SK-N-SH (cell line): ENCODE measurements around the gene PELI2. TPM values are rescaled to one million over a fixed set of nuclear protein-coding genes. Genes with fewer than 3 reads are reported as not detected.

ENCODE experiments used
- CTCF ChIA-PET: fragments of 300-600, 350-600 bp; formaldehyde crosslinking; extraction: SDS; loops from one replicate; lab custom pipeline; 2021; lab: Yijun Ruan, JAX
- POLR2A ChIA-PET: fragments of 350-600 bp; sonication (Branson Sonifier 250); formaldehyde crosslinking; extraction: SDS; loops from one replicate; lab custom pipeline; 2020; ENCODE audit warnings: antibody characterized with exemption, inconsistent platforms; lab: Yijun Ruan, JAX
- DNase-seq: peaks from one replicate; pipeline ENCODE4 v3.0.0; 2012
- H2AFZ ChIP-seq: fragments of 200-600 bp; sonication (generic); 2 replicates; pipeline ENCODE4 v1.8.1; 2016; ENCODE audit warnings: antibody characterized with exemption, mild to moderate bottlenecking, low read depth
- H3F3A ChIP-seq: fragments of 200-600 bp; sonication (generic); replicated peaks from 2 replicates; pipeline ENCODE3; 2016; ENCODE audit warnings: antibody characterized with exemption, mild to moderate bottlenecking; ENCODE audit not compliant: insufficient read depth
- H3K27ac ChIP-seq, 2 experiments: fragments of 200-500 bp in 1 of 2; fragments of 200-600 bp in 1 of 2; sonication (Bioruptor generic) in 1 of 2; sonication (generic), shearing (Covaris generic) in 1 of 2; 2 replicates each; pipeline versions ENCODE4 v1.5.1 to v1.6.1; 2014 to 2016; ENCODE audit warnings: low read depth in 2 of 2, inconsistent platforms in 1 of 2, low read length in 1 of 2, mild to moderate bottlenecking in 1 of 2, mixed read lengths in 1 of 2
- H3K27me3 ChIP-seq: fragments of 200-600 bp; sonication (generic), shearing (Covaris generic); 2 replicates; pipeline ENCODE4 v1.6.1; 2016; ENCODE audit warnings: mixed run types; ENCODE audit not compliant: insufficient read depth
- H3K36me3 ChIP-seq, 2 experiments: fragments of 200-500 bp in 1 of 2; fragments of 200-600 bp in 1 of 2; sonication (Bioruptor generic) in 1 of 2; sonication (generic) in 1 of 2; replicated peaks in 1 of 2; 2 replicates each; pipeline versions ENCODE3 to v1.5.1; 2014 to 2016; ENCODE audit warnings: low read length in 1 of 2, mild to moderate bottlenecking in 1 of 2; ENCODE audit not compliant: insufficient read depth in 2 of 2, control insufficient read depth in 1 of 2
- H3K4me1 ChIP-seq, 2 experiments: fragments of 200-500 bp in 1 of 2; fragments of 200-600 bp in 1 of 2; sonication (Bioruptor generic) in 1 of 2; sonication (generic), shearing (Covaris generic) in 1 of 2; 2 replicates each; pipeline versions ENCODE4 v1.5.1 to v1.6.1; 2014 to 2016; ENCODE audit warnings: low read depth in 1 of 2, low read length in 1 of 2, mixed run types in 1 of 2; ENCODE audit not compliant: insufficient read depth in 2 of 2, control insufficient read depth in 1 of 2
- H3K4me2 ChIP-seq: fragments of 200-600 bp; sonication (generic), shearing (Covaris generic); 2 replicates; pipeline ENCODE4 v1.6.1; 2017; ENCODE audit warnings: mixed run types
- H3K4me3 ChIP-seq, 2 experiments: fragments of 200-500 bp in 1 of 2; fragments of 200-600 bp in 1 of 2; sonication (Bioruptor generic) in 1 of 2; sonication (generic), shearing (Covaris generic) in 1 of 2; 2 replicates each; pipeline versions ENCODE4 v1.5.1 to v1.8.1; 2014 to 2016; ENCODE audit warnings: low read depth in 2 of 2, inconsistent platforms in 1 of 2, low read length in 1 of 2, mild to moderate bottlenecking in 1 of 2, mixed read lengths in 1 of 2, moderate library complexity in 1 of 2
- H3K79me2 ChIP-seq: fragments of 200-600 bp; sonication (generic); 2 replicates; pipeline ENCODE4 v1.8.1; 2017; ENCODE audit warnings: mild to moderate bottlenecking; ENCODE audit not compliant: insufficient read depth
- H3K9ac ChIP-seq: fragments of 200-600 bp; sonication (generic); 2 replicates; pipeline ENCODE4 v1.6.1; 2017; ENCODE audit warnings: mixed run types
- H3K9me2 ChIP-seq: fragments of 200-600 bp; sonication (generic); 2 replicates; pipeline ENCODE4 v1.6.1; 2017; ENCODE audit warnings: mixed run types
- H3K9me3 ChIP-seq: fragments of 200-600 bp; sonication (generic); 2 replicates; pipeline ENCODE4 v1.6.1; 2017; ENCODE audit warnings: mixed run types, mild to moderate bottlenecking, moderate library complexity
- H4K20me1 ChIP-seq: fragments of 200-600 bp; sonication (generic); 2 replicates; pipeline ENCODE4 v1.6.1; 2017; ENCODE audit warnings: mild to moderate bottlenecking, mixed run types; ENCODE audit not compliant: insufficient read depth
- FOSL2 ChIP-seq: IDR thresholded peaks from 2 replicates; pipeline ENCODE4 v1.4.0; 2012; ENCODE audit warnings: low read depth, mild to moderate bottlenecking, moderate library complexity, borderline replicate concordance
- FOXM1 ChIP-seq: IDR thresholded peaks from 2 replicates; pipeline ENCODE4 v1.4.0; 2012; ENCODE audit warnings: low read depth, mild to moderate bottlenecking
- GATA2 ChIP-seq: sonication (generic); formaldehyde crosslinking; IDR thresholded peaks from 2 replicates; pipeline ENCODE4 v1.5.0; 2020; ENCODE audit warnings: mild to moderate bottlenecking, missing genetic modification reagents
- MEF2A ChIP-seq: IDR thresholded peaks from 2 replicates; pipeline ENCODE4 v1.4.0; 2012; ENCODE audit warnings: low read depth, borderline replicate concordance
- NFIC ChIP-seq: IDR thresholded peaks from 2 replicates; pipeline ENCODE4 v1.4.0; 2012; ENCODE audit warnings: borderline replicate concordance
- RAD21 ChIP-seq: IDR thresholded peaks from 2 replicates; pipeline ENCODE4 v1.6.1; 2012; ENCODE audit warnings: mild to moderate bottlenecking, low read length
- RXRA ChIP-seq: IDR thresholded peaks from 2 replicates; pipeline ENCODE4 v1.4.0; 2012; ENCODE audit warnings: low read depth, mild to moderate bottlenecking, borderline replicate concordance
- TEAD4 ChIP-seq: IDR thresholded peaks from 2 replicates; pipeline ENCODE4 v1.4.0; 2012; ENCODE audit warnings: mild to moderate bottlenecking, borderline replicate concordance; ENCODE audit not compliant: insufficient read depth
- YY1 ChIP-seq: IDR thresholded peaks from 2 replicates; pipeline ENCODE4 v1.4.0; 2012; ENCODE audit warnings: low read depth, mild to moderate bottlenecking
- WGBS: methylation state at CpG from one replicate; pipeline ENCODE4 v1.1.6; 2017; ENCODE audit warnings: low lambda C conversion rate; 5-methylcytosine and 5-hydroxymethylcytosine counted together
- polyA plus RNA-seq, 3 experiments: library from polyadenylated mRNA; depleted of rRNA; stranded (reverse); fragments of >200 nt; gene quantifications; 2 replicates each; pipeline ENCODE4 v1.2.3, GENCODE V29; 2012
- TF ChIP-seq, protein P1 (sequence below): IDR thresholded peaks from 2 replicates; pipeline ENCODE4 v1.4.0; 2012; ENCODE audit warnings: low read depth, borderline replicate concordance
- TF ChIP-seq, protein P2 (sequence below): fragments of 150-350 bp; IDR thresholded peaks from 2 replicates; pipeline ENCODE4 v1.6.1; 2016; ENCODE audit warnings: mild to moderate bottlenecking, low read depth, low read length
- TF ChIP-seq, protein P3 (sequence below): IDR thresholded peaks from 2 replicates; pipeline ENCODE4 v1.4.0; 2012; ENCODE audit warnings: low read depth, borderline replicate concordance
- TF ChIP-seq, protein P4 (sequence below): fragments of 150-350 bp; IDR thresholded peaks from 2 replicates; pipeline ENCODE4 v1.6.1; 2017; ENCODE audit warnings: antibody characterized with exemption, low read length, low read depth, borderline replicate concordance

Gene PELI2
- polyA plus RNA-seq, 1 of the 3 experiments (the other 2 are of a cell fraction), result not detected

DNA sequence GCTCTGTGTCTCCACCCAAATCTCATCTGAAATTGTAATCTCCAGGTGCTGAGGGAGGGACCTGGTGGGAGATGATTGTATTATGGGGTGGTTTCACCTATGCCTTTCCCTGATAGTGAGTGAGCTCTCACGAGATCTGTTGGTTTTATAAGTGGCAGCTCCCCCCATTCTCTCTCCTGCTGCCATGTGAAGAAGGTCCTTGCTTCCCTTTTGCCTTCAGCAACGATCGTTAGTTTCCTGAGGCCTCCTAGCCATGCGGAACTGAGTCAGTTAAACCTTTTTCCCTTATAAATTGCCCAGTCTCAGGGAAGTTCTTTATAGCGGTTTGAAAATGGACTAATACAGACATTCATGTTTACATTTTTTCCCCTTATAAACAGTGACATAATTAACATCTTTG is 36.1 kb downstream of the PELI2 start:
- POLR2A ChIA-PET, result no interaction called here
- 22% methylated on average over 5 of the region's 5 CpGs for WGBS
- H3K4me2 ChIP-seq, result no peak overlapping the region
- H2AFZ ChIP-seq, result no peak overlapping the region
- no peak for DNase-seq
- no peak overlapping the region for H3K4me3 ChIP-seq
- H3K9me3 ChIP-seq, result no peaks in the 10 kb centered on the region
- no peaks in the 10 kb centered on the region for H3K79me2 ChIP-seq
- H3K27ac ChIP-seq, result no peak overlapping the region
- peaks cover 10% of the 10 kb centered on the region; the same call in 1 of the 2 replicates for H3K27me3 ChIP-seq
- no peaks in the 10 kb centered on the region for H3K36me3 ChIP-seq
- H4K20me1 ChIP-seq, result 0 out of 2 replicates have a peak, but pooled peaks cover 3% of the 10 kb centered on the region
- no peaks in the 10 kb centered on the region for H3F3A ChIP-seq
- H3K9me2 ChIP-seq, result no peaks in the 10 kb centered on the region
- TF ChIP-seq, protein P1, sequence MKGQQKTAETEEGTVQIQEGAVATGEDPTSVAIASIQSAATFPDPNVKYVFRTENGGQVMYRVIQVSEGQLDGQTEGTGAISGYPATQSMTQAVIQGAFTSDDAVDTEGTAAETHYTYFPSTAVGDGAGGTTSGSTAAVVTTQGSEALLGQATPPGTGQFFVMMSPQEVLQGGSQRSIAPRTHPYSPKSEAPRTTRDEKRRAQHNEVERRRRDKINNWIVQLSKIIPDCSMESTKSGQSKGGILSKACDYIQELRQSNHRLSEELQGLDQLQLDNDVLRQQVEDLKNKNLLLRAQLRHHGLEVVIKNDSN, result no peak
- no peak for TF ChIP-seq YY1
- no peak for TF ChIP-seq RXRA
- TF ChIP-seq GATA2 (CRISPR knock-in tag), result no peak
- no peak for TF ChIP-seq RAD21
- TF ChIP-seq, protein P2, sequence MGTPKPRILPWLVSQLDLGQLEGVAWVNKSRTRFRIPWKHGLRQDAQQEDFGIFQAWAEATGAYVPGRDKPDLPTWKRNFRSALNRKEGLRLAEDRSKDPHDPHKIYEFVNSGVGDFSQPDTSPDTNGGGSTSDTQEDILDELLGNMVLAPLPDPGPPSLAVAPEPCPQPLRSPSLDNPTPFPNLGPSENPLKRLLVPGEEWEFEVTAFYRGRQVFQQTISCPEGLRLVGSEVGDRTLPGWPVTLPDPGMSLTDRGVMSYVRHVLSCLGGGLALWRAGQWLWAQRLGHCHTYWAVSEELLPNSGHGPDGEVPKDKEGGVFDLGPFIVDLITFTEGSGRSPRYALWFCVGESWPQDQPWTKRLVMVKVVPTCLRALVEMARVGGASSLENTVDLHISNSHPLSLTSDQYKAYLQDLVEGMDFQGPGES, result no peak
- H3K9ac ChIP-seq, result no peak overlapping the region
- H3K4me1 ChIP-seq, result no peaks in the 10 kb centered on the region
- CTCF ChIA-PET, result no interaction called here

DNA sequence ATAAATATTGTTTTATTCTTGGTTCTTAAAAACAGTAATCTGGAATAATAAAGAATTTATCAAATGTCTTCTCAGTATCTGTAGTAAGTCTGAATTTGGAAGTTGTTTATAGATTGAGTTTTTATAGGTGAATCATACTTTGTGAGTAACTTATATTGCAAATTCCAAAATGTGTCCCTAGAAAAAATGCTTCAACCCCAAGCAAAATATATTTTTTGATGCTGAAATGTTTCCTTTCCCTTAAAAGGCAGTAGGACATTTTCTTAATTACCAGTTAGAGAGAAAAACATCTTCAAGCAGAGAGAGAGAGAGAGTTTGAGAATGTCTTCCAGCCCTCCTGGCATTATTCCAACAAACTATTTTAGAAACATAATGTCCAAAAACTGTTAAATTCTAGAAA is 37.9 kb downstream of the PELI2 start:
- H3K4me2 ChIP-seq, result no peak overlapping the region
- H3F3A ChIP-seq, result no peaks in the 10 kb centered on the region
- 0 out of 2 replicates have a peak, but pooled peaks cover 3% of the 10 kb centered on the region for H4K20me1 ChIP-seq
- no peaks in the 10 kb centered on the region for H3K79me2 ChIP-seq
- POLR2A ChIA-PET, result no interaction called here
- H3K4me3 ChIP-seq, result no peak overlapping the region
- H3K9me3 ChIP-seq, result no peaks in the 10 kb centered on the region
- no peaks in the 10 kb centered on the region for H3K9me2 ChIP-seq
- peaks cover 10% of the 10 kb centered on the region; the same call in 1 of the 2 replicates for H3K27me3 ChIP-seq
- DNase-seq, result no peak
- H3K9ac ChIP-seq, result no peak overlapping the region
- H3K4me1 ChIP-seq, result no peaks in the 10 kb centered on the region
- CTCF ChIA-PET, result interaction anchor here (1.2 kb wide), 1 partner anchor 69 kb away, joined by 3 read pairs; no protein-coding TSS in a partner anchor
- H2AFZ ChIP-seq, result no peak overlapping the region
- H3K36me3 ChIP-seq, result no peaks in the 10 kb centered on the region
- TF ChIP-seq, protein P3, sequence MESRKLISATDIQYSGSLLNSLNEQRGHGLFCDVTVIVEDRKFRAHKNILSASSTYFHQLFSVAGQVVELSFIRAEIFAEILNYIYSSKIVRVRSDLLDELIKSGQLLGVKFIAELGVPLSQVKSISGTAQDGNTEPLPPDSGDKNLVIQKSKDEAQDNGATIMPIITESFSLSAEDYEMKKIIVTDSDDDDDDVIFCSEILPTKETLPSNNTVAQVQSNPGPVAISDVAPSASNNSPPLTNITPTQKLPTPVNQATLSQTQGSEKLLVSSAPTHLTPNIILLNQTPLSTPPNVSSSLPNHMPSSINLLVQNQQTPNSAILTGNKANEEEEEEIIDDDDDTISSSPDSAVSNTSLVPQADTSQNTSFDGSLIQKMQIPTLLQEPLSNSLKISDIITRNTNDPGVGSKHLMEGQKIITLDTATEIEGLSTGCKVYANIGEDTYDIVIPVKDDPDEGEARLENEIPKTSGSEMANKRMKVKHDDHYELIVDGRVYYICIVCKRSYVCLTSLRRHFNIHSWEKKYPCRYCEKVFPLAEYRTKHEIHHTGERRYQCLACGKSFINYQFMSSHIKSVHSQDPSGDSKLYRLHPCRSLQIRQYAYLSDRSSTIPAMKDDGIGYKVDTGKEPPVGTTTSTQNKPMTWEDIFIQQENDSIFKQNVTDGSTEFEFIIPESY, result no peak
- no peak for TF ChIP-seq NFIC
- no peak for TF ChIP-seq FOSL2
- TF ChIP-seq, protein P4, sequence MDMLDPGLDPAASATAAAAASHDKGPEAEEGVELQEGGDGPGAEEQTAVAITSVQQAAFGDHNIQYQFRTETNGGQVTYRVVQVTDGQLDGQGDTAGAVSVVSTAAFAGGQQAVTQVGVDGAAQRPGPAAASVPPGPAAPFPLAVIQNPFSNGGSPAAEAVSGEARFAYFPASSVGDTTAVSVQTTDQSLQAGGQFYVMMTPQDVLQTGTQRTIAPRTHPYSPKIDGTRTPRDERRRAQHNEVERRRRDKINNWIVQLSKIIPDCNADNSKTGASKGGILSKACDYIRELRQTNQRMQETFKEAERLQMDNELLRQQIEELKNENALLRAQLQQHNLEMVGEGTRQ, result no peak
- no peak for TF ChIP-seq TEAD4
- no peak for TF ChIP-seq MEF2A
- TF ChIP-seq FOXM1, result no peak
- H3K27ac ChIP-seq, result no peak overlapping the region
